Muscle layer of colon (tissue), 2 donors: ENCODE measurements around the gene RAB36.

ENCODE experiments used
- H3K27ac ChIP-seq: one replicate; pipeline ENCODE4 v1.7.0; 2013; ENCODE audit warnings: low read depth, mild to moderate bottlenecking, low read length, moderate library complexity
- H3K27me3 ChIP-seq, 2 donors: one replicate each; pipeline ENCODE4 v1.7.0; 2013; ENCODE audit warnings: low read length in 2 of 2, mild to moderate bottlenecking in 2 of 2; ENCODE audit not compliant: insufficient read depth in 2 of 2, control insufficient read depth in 1 of 2
- H3K36me3 ChIP-seq: one replicate; pipeline ENCODE4 v1.7.0; 2013; ENCODE audit warnings: mild to moderate bottlenecking, low read length; ENCODE audit not compliant: insufficient read depth
- H3K4me1 ChIP-seq: one replicate; pipeline ENCODE4 v1.7.0; 2013; ENCODE audit warnings: mild to moderate bottlenecking, low read length; ENCODE audit not compliant: insufficient read depth
- H3K4me3 ChIP-seq, 2 donors: one replicate each; pipeline ENCODE4 v1.7.0; 2013; ENCODE audit warnings: low read length in 2 of 2, low read depth in 1 of 2, mild to moderate bottlenecking in 1 of 2, moderate library complexity in 1 of 2
- H3K9ac ChIP-seq: one replicate; pipeline ENCODE4 v1.7.0; 2013; ENCODE audit warnings: low read length
- H3K9me3 ChIP-seq: one replicate; pipeline ENCODE4 v1.7.0; 2013; ENCODE audit warnings: mild to moderate bottlenecking, low read length
- donor health status: abdominal sarcoma.
- donor health status: Adenocarcinoma of cecum.

RAB36 gene, protein sequence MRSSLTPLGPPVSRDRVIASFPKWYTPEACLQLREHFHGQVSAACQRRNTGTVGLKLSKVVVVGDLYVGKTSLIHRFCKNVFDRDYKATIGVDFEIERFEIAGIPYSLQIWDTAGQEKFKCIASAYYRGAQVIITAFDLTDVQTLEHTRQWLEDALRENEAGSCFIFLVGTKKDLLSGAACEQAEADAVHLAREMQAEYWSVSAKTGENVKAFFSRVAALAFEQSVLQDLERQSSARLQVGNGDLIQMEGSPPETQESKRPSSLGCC

DNA sequence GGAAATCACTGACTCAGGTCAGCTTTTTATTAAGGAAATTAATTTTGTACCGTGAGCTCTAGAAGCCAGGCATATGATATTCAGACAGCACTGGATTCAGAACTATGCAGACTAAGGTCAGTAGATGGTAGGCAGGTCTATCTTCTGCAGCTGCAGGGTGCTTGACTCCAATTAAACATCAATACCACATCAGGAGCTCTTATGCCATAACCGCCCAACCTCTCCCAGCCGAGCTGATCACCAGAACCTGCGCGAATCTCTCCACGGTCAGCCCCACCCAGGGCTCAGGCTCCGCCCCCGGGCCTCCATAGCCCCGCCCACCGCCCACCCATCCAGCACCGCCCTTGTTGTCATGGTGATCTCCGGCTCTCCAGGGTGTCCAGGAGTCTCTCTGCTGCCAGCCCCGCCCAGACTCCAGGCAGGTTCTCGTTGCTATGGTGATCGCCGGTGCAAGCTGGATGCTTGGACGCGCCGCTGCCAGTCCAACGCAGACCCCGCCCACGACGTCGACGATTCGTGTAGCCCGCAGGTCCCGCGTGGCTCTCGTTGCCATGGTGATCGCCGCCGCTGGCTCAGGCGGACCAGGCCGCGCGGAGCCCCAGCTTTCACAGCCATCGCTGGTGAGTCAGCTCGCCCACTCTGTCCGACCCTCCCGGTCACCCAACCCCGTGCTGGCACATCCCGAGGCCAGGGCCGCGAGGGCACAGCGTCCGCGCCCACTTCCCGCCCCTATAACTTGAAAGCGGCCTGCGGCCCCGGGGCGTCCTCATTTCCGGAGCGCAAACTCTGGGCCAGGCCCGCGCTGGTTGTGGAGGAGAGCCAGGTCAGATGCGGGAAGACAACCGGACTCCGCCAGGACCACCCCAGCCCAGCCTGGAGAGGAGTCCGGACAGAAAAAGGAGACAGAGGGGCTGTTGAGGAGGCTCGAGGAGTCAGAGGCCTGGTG lies at the start of gene RAB36:
TSS of gene RAB36 (plus strand) at position 546 of the 946 bp plus-strand sequence. CDS start 1,140 bp downstream, outside the sequence.
- Histone ChIP-seq H3K4me3 (peak within 1 kb of the TSS; percentile 24 to 64), H3K4me1 (peaks cover 30% of the 10 kb centered on the region), H3K27ac (peak within 1 kb of the TSS; percentile 72), H3K27me3 (no peaks in the 10 kb centered on the region), H3K9me3 (no peaks in the 10 kb centered on the region), H3K9ac (peak within 1 kb of the TSS; percentile 58), H3K36me3 (no peaks in the 10 kb centered on the region)

DNA sequence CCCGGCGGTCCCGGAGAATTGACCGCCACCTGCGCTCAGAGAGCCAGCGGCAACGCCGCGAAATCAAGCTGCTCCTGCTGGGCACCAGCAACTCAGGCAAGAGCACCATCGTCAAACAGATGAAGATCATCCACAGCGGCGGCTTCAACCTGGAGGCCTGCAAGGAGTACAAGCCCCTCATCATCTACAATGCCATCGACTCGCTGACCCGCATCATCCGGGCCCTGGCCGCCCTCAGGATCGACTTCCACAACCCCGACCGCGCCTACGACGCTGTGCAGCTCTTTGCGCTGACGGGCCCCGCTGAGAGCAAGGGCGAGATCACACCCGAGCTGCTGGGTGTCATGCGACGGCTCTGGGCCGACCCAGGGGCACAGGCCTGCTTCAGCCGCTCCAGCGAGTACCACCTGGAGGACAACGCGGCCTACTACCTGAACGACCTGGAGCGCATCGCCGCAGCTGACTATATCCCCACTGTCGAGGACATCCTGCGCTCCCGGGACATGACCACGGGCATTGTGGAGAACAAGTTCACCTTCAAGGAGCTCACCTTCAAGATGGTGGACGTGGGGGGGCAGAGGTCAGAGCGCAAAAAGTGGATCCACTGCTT lies 49.4 kb upstream of the RAB36 start:
- no peaks in the 10 kb centered on the region for H3K36me3 ChIP-seq
- H3K9ac ChIP-seq: no peak overlapping the region
- H3K4me3 ChIP-seq: no peak overlapping the region
- H3K27me3 ChIP-seq: no peaks in the 10 kb centered on the region
- no peaks in the 10 kb centered on the region for H3K9me3 ChIP-seq
- no peak overlapping the region for H3K27ac ChIP-seq
- H3K4me1 ChIP-seq: peaks cover 19% of the 10 kb centered on the region

DNA sequence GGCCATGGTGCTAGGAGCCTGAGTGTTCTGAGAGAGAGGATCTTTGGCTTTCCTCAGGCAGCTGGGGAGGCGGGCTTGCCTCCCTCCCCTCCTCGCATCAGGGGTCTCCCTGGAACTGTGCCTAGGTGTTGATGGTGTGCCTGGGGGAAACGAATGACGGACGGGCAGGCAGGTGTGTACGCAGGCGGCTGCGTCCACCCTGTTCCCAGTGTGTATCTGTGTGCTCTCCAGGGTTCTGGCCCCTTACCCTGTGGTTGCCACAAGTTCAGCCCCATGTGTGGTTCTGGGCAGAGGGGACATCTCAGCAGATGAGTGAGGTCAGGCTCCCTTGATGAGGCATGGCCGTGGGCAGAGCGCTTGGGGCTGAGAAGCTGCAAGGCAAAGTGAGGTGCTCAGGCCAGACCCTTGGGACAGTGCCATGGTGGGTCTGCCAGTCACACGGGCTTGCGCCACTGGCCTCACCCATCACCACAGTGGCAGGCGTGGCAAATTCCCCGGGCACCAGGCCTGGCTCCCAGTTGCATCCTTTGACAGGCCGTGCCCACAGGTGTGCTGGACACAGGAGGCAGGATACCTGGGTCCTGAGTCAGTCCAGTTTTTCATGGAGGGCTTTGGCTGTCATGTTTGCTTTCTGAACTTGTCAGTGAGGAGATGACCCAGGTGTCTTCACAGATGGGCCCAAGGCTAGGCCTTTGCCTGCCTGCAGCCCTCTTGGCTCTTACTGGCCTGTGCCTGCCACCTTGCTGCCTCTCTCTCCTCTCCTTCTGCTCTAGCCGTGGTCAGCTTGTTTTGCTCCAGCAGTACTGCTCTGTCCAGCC lies 47.7 kb upstream of the RAB36 start:
- Histone ChIP-seq H3K36me3 (no peaks in the 10 kb centered on the region), H3K4me1 (peaks cover 19% of the 10 kb centered on the region), H3K4me3 (no peak overlapping the region), H3K27ac (peak overlapping the region; percentile 28), H3K9ac (peak overlapping the region; percentile 21), H3K9me3 (no peaks in the 10 kb centered on the region), H3K27me3 (no peaks in the 10 kb centered on the region)

DNA sequence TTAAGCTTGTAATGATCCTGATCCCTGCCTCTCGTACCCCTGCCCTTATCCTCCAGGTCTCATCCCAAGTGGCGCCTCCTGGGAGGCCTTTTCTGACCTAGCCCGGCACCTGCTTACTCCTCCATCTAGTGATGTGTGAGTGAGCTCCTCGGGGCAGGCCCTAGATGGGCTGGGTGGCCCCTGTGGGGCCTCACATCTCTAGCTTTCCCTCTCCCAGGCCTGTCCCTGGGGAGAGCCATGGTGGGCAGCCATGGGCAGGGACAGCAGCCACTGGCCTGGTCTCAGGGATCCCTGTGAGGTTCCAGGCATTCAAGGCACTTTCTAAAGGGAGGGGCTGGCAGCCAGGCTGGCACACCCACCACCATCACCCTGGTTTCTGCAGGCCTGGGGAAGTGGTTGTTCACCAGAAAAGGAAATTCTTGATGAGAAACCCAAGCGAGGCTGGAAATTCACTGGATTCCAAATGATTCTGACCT lies 47.0 kb upstream of the RAB36 start:
- peaks cover 19% of the 10 kb centered on the region for H3K4me1 ChIP-seq
- peak overlapping the region; percentile 28 for H3K27ac ChIP-seq
- no peaks in the 10 kb centered on the region for H3K27me3 ChIP-seq
- H3K36me3 ChIP-seq: no peaks in the 10 kb centered on the region
- peak overlapping the region; percentile 21 for H3K9ac ChIP-seq
- no peaks in the 10 kb centered on the region for H3K9me3 ChIP-seq
- H3K4me3 ChIP-seq: no peak overlapping the region

DNA sequence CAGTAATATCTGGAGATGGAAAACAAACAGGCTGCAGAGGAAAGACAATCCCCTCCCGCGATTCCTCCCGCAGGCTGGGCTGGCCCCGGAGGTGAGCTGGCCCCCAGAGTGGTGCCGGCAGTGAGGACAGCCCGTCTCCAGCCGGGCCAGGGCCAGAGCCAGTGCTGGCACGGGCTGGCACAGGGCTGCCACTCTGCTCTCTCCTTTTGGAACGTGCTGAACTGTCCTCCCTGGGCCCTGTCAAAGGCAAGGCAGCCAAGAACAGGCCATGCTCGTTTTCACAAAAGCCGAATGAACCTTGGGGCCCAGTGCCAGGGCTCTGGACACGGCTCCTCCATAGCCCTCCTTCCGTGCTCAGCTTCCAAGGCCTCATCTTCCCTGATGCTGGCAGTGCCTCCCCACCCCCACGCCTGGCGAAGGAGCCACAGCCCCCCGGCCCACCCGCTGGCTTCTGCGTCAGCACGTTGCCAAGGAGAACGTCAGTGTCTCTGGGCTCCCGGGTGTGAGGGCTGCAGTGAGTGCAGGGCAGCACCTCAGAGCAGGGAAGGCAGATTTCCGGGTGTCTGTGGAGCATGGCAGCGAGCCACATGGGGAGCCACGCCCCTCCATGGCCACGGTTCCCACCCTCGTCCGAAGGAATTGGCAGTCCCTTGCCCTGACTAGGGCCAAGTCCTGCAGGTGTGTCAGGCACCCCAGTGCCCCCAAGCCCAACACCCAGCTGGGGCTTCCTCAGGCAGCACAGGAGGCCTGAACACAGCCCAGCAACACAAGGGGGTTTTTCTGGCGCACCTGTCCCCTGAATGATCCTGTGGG lies 46.4 kb upstream of the RAB36 start:
- no peaks in the 10 kb centered on the region for H3K36me3 ChIP-seq
- peak overlapping the region; percentile 53 for H3K27ac ChIP-seq
- peaks cover 19% of the 10 kb centered on the region for H3K4me1 ChIP-seq
- H3K9ac ChIP-seq: no peak overlapping the region
- H3K4me3 ChIP-seq: no peak overlapping the region
- no peaks in the 10 kb centered on the region for H3K9me3 ChIP-seq
- no peaks in the 10 kb centered on the region for H3K27me3 ChIP-seq

DNA sequence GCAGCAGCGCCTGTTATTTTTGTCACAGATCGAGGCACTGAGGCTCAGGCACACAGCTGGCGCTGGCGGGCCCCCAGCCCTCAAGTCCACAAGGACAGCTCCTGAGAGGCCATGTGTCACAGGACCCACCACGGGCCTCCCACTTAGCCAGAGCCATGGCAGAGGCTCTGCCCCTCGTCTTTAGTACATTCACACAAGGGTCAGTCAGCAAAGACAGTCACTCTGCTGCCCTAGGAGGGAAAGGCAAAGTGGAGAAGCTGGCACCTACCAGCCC lies 45.8 kb upstream of the RAB36 start:
- Histone ChIP-seq H3K4me3 (no peak overlapping the region), H3K36me3 (no peaks in the 10 kb centered on the region), H3K27ac (peak overlapping the region; percentile 53), H3K27me3 (no peaks in the 10 kb centered on the region), H3K4me1 (peaks cover 19% of the 10 kb centered on the region), H3K9me3 (no peaks in the 10 kb centered on the region), H3K9ac (no peak overlapping the region)

DNA sequence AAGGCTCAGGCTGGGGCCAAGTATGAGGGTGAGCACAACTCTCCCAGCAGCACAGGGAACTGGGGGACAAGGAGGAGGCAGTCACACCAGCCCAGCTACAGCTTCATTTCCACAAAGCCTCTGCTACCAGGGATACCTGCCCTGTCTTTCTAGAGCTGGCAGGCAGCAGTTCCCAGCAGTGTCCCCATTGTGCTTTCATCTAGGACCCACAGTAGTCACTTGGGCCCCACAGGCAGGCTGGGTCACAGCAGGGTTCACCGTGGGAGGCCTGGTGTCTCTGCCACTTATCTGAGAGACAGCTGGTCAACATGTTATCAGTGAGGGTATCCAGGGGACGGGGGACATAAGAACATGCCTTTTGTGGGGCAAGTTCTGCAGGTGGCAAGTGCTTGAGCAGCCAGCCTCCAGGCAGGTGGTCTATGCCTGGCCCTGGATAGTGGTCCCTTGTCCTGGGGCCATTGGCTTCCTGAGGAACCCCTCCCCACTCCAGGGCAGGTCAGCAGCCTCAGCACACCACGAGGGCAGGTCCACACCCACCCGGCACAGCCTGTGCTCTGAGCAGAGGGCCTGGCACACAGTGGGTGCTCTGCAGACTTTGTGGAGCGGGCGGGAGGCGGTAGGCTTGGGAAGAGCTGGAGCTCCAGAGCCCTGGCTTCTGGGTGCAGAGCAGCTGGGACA lies 45.0 kb upstream of the RAB36 start:
- Histone ChIP-seq H3K27me3 (no peaks in the 10 kb centered on the region), H3K27ac (no peak overlapping the region), H3K4me1 (peaks cover 19% of the 10 kb centered on the region), H3K36me3 (no peaks in the 10 kb centered on the region), H3K4me3 (no peak overlapping the region), H3K9me3 (no peaks in the 10 kb centered on the region), H3K9ac (no peak overlapping the region)

DNA sequence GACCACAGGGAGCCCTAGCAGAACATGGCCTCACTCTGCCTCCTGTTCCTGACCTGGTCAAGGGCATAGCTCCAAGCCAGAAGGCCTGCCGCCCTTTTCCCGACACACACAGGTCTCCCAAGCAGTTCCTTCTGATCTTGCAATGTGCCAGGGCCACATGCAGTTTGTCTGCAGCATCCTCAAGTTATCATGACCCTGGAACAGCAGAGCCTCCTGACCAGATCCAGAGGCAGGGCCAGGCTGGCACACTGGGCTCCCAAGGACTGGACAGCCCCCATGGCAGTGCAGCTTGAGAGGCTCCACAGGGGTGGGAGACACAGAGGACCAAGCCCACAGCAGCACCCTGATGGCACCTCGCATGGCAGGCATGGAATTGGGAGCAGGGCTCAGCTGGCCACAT lies 43.8 kb upstream of the RAB36 start:
- Histone ChIP-seq H3K36me3 (no peaks in the 10 kb centered on the region), H3K27ac (no peak overlapping the region), H3K4me1 (peaks cover 19% of the 10 kb centered on the region), H3K27me3 (no peaks in the 10 kb centered on the region), H3K4me3 (no peak overlapping the region), H3K9ac (no peak overlapping the region), H3K9me3 (no peaks in the 10 kb centered on the region)

DNA sequence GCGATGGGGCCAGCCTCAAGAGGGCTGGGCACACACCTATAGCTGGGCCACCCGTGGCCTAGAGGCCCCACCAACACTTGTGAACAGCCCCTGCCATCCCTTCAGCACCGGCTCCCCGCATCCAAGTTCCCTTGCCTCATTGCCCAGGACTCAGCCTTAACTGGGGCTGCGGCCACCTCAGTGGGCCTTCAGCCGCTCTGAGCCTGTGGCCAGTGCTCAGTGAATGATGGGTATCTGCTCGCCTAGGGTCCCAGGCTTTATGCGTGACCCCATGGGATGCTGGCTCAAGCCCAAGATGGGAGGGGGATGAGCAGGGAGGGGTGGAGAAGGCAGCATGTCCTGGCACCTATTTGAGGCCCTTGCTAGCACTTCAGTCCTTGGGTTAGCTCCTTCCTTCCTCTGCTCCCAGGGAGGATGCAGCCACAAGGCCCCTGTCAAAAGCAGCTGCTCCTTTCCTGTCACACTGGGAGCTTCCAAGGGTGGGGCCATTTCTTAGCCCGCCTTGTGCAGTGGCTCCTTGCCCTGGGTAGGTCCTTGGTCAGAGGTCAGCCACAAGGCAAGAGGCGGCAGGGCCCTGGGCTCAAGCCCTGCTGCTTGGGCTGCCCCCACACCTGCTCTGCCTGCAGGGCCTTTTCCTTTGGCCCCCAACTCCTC lies 43.1 kb upstream of the RAB36 start:
- Histone ChIP-seq H3K36me3 (no peaks in the 10 kb centered on the region), H3K27ac (no peak overlapping the region), H3K9me3 (no peaks in the 10 kb centered on the region), H3K4me1 (peaks cover 19% of the 10 kb centered on the region), H3K27me3 (no peaks in the 10 kb centered on the region), H3K9ac (no peak overlapping the region), H3K4me3 (no peak overlapping the region)

DNA sequence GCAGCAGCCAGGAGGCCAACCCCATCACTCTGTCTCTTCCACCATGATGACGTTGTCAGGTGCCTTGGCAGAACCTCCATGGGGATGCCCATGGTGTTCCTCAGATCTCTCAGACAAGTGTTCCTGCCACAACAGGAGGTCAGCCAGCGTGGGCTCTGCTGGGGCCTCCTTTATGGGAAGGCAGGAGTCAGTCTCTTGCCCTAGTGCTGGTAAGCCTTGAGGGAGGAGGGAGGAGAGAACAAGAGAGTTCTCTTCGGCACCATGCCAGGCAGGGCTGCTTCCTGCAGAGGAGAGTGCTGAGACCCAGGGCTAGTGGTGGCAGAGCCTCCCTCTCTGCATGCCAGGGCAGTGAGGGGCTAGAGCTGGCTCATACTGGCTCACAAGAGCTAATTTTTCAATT lies 42.5 kb upstream of the RAB36 start:
- Histone ChIP-seq H3K27me3 (no peaks in the 10 kb centered on the region), H3K4me1 (peaks cover 19% of the 10 kb centered on the region), H3K4me3 (no peak overlapping the region), H3K9ac (no peak overlapping the region), H3K36me3 (no peaks in the 10 kb centered on the region), H3K27ac (no peak overlapping the region), H3K9me3 (no peaks in the 10 kb centered on the region)
